ENCODE results near the gene ANKS3.
A peak's percentile ranks its signal among the peaks of the same experiment; 100 is the strongest.
"Not testable (repeated sequence)": the region's sequence is repeated elsewhere in the genome, so short reads cannot be mapped to it uniquely, and the experiment has no call there.

The ANKS3 gene

GRCh38 chr16:4754865-4755264, 20.8 kb upstream of the ANKS3 start:
- no peak for DNase-seq

- DNase-seq = no peak
These were observed 19.2 kb upstream of the ANKS3 start for GRCh38 chr16:4753227-4753626.

DNA sequence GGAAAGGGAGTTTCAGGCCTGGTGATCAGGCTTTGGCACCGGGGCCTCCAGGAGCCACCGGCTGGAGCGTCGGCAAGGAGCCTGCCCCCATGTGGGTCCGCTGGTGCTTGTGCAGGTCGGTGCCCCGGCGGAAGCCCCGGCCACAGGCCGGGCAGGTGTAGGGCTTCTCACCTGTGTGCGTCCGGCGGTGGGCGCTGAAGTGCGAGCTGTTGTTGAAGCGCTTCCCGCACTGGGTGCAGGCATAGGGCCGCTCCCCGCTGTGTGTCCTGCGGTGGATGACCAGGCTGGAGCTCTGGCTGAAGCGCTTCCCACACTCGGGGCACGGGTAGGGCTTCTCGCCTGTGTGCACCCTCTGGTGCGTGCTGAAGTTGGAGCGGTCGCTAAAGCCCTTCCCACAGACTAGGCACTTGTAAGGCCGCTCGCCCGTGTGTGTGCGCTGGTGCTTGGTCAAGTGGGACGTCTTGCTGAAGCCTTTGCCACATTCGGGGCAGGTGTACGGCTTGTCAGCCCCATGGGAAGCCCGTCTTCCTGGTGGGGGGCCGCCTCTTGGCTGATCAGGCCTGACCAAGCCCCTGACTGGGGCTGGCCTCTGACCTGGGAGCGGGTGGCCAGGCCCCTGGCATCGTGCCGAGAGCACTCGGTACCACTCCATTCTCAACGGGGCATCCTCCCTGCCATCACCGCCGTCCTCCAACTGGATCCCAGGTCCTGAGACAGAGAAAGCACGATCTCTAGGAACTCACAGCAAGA, 18.5 kb upstream of the ANKS3 start:
- DNase-seq = no peak

GRCh38 chr16:4750896-4751295, 16.8 kb upstream of the ANKS3 start:
- no peak for DNase-seq

DNA sequence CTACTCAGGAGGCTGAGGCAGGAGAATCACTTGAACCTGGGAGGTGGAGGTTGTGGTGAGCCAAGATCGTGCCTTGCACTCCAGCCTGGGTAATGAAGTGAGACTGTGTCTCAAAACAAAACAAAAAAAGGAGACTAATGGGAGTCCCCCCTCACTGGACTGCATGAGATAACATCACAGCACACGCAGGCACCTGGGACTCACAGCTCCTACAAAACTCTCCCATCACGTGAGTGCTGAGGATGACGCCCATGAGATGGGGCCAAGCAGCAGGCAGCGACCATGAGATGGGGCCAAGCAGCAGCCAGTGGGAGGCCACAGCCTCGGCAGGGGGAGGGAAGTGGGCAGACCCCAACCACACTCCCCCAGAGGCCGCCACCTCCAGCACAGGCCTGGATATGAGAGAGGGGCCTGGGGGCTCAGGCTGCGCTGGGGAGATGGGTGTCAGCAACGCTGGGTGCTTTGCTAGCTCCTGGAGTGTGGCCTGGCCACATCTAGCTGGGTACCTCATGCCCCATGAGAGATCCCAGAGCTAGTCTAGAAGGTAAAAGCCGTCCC, 15.7 kb upstream of the ANKS3 start:
- no peak for DNase-seq

DNA sequence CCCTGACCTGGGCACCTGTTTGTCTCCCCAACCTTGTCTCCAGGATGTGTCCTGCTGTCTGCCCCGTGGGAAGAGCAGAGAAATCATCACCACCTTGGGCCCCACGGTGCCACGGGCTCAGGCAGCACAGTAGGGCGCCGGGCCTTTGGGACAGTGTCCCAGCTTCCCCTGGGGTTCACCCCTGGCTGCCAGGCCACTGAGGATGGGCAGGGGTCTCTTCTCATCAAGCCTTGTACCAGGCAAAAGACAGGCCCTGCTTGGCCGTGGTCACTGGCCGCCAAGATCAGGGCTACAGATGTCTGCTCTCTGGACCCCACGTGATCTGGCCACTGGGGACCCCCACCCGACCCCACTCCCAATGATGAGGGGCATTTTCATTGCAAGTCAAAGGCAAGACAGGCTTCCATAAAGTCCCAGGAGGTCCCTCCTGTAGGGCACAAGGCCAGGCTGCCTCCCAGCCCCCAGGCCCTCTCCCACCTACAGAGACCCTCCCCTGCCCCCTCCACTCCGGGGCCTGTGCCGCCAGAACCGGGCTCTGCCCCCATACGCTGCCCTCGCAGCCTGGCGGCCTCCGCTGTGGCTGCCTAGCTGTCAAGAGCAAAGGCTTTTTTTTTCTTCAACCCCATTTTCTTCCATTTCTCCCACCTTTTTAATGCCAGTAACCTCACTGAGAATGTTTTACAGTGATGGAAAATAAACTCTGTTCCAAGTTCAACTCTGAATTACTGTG, 14.8 kb upstream of the ANKS3 start:
- DNase-seq = no peak

- no peak for DNase-seq
These were observed 14.0 kb upstream of the ANKS3 start for GRCh38 chr16:4747906-4748681.

DNA sequence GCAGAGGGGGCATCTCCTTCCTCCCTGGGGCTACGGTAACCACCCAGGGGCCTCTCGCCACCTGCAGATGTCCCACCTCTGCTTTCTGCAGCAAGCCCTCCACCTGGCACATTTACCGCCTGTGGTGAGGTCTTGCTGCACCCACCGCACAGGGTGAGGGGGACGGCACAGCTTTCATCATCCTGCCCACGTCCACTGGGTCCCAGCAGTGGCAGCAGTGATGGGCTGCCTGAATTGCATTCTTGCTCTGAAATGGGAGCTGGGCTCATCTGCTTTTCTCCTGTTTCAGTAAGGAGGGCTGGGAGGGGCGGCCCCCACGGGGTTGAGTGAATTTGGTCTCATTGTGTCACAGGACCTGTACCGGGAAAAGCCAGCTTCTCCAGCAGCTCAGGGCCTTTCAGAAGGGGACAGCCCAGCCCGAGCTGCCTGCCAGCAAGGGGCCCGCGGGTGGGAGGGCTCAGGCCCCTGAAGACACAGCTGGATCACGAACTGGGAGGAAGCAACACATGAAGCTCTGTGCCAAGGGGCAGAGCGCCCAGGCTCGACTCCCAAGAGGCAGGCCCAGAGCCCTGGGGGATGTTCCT, 13.0 kb upstream of the ANKS3 start:
- no peak for DNase-seq

DNA sequence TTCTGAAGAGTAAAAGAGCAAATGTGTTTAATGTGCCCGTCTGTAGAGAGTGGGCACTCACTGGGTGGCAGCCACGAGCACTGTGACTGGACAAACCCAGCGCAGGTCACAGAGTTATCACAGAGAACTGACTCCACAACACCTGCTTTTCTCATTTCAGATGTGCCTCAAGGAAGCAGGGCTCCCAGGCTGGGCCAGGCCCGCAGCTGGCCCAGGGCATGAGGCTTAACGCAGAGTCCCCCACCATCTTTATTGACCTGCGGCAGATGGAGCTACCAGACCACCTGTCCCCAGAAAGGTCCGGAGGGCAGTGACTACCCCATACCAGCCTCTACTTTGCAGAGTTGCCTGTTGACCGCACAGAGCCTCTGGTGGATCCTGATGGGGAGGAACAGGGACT, 12.1 kb upstream of the ANKS3 start:
- DNase-seq = no peak

GRCh38 chr16:4745274-4745569, 11.2 kb upstream of the ANKS3 start:
- no peak for DNase-seq

DNA sequence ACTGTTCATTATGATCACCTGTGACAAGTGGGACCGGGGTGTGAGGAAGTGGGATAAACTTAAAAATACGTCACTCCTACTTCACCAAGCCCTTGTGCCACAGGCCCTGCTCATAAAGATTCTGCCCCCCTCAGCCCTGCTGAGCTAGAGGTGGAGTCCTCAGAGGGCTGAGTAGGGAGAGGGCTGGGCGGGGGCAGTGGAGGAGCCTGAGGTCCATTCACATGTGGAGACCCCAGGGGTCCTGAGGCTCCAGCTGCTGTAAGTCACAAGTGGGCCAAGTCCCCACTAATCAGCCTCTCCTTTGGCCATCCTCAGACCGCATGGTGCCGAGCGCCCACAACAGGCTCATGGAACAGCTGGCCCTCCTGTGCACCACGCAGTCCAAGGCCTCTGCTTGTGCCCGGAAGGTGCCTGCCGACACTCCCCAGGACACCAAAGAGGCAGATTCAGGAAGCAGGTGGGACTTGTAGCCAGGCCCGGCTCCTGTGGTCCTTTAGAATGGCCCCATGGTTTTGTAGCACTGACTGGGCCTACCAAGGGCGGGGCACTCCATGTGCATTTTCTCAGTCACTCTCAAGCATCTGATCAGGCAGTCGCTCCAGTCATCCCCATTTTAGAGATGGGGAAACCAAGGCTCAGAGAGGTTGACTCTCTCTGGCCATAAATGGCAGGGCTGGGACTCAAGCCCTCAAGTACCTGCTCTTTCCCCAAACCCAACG, 10.6 kb upstream of the ANKS3 start:
- DNase-seq = no peak

DNA sequence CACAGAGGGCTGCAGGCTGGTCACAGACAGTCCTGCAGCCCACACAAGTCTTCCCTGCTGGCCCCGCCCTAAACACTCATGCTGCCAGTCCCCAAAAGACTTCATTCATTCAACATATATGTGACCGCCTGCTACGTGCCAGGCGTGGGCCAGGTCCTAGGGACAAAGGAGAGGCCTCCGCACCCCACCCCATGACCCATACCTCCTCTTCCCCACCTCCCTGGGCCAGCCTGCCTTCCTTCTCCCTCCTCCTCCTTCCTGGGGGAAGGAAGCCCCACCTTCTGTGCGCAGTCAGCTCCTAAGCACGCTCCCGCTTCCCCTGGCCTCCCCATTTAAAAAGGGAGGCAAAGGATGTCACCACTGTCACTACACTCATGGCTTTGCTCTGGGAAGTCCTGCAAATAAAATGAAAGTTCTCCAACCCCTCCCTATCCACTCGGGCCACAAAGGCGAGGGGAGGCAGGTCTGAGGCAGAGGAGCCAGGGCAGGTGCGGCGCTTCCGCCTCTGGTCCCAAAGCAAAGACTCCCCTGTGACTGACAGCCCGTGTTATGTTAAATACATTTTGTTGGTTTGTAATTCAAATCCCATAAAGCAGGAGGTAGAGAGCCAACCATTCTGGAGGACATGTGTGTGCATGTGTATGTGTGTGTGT, 9.3 kb upstream of the ANKS3 start:
- no peak for DNase-seq

GRCh38 chr16:4738370-4738769, 4.3 kb upstream of the ANKS3 start:
- not testable (repeated sequence) for DNase-seq

- DNase-seq = no peak
These were observed 3.5 kb upstream of the ANKS3 start for GRCh38 chr16:4737545-4737944.

GRCh38 chr16:4736546-4736945, 2.5 kb upstream of the ANKS3 start:
- DNase-seq = no peak

DNA sequence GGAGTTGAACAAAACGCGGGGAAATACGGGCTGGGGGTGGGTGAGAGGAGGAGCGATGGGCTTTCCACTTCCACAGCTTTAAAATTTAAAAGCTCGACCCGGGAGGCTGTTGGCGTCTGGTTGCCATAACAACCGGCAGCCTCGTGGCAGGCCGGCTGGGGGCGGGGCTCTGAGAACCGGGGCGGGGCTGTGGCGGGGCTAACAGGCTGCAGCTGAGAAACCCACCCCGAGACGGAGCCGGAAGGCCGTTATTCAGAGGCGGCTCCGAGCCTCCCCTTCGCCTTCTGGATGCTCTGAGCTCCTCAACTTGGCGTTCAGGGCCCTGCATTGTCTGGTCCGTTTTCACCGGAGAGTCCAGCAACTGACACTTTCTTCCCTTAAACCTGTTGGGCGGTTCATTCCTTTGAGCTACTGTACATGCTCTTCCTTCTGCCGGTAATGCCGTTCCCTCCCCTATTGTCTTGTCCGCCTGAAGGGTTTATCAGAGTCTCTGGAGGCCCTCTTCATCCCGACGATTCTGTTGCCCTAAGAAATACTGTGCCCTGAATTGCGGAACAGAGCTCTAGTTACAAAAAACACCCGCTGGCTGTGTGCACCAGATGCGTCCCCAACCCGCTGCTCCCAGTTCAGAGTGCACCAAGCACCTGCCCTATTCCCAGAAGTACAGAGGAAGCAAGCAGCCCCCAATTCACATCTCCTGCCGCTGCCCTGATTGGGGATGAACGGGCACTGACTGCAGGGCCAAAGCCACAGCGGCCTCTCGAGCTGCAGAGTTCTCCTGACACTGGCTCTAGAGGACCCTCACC, 862 bp upstream of the ANKS3 start:
- peak; percentile 92 for DNase-seq

- DNase-seq = peak; percentile 35
These were observed 366 bp downstream of the ANKS3 start for GRCh38 chr16:4733747-4734062.

- DNase-seq = no peak
These were observed 794 bp downstream of the ANKS3 start for GRCh38 chr16:4733211-4733742.

GRCh38 chr16:4729876-4730275, 4.2 kb downstream of the ANKS3 start:
- DNase-seq = no peak

GRCh38 chr16:4728676-4729075, 5.4 kb downstream of the ANKS3 start:
- DNase-seq = no peak

DNA sequence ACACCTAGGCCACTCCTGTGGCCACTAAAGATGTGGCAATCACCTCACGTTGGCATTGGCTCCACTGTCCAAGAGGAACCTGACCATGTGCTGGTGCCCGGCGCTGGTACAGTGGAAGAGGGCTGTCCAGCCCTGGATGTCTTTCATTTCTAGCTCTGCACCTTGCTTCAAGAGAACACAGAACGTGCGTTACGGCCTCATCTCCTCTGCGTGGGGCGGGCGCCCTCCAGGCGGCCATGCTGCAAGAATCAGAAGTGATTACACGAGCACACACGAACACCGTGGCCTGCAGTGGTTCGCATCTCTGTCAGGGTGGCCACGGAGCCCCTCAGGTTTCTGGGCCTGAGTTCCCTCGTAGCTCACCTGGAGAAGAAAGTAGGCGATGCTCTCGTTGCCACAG, 7.5 kb downstream of the ANKS3 start:
- DNase-seq = no peak
